GM12878 (cell line): ENCODE measurements around the gene ALDOB. TPM values are rescaled to one million over a fixed set of nuclear protein-coding genes. Genes with fewer than 3 reads are reported as not detected.

Experiments used
- ATAC-seq: fragments of 200-7000 bp; cut with Tn5 transposase; 3 replicates; pipeline ENCODE4 v1.9.1; 2020; ENCODE audit warnings: mild to moderate bottlenecking, moderate library complexity
- BruUV-seq: library from RNA; stranded (reverse); fragments of 400-500 nt; replicated peaks from 2 replicates; lab custom pipeline; 2021; lab: Mats Ljungman, UMichigan
- CTCF ChIA-PET: fragments of 300-600 bp; sonication (Branson Sonifier 250); formaldehyde crosslinking; extraction: SDS; loops from one replicate; lab custom pipeline; 2021; ENCODE audit warnings: inconsistent platforms; lab: Yijun Ruan, JAX
- POLR2A ChIA-PET: fragments of 350-600 bp; formaldehyde crosslinking; extraction: SDS; loops from one replicate; lab custom pipeline; 2021; ENCODE audit warnings: inconsistent platforms; lab: Charles Lee
- RAD21 ChIA-PET: fragments of 300-600 bp; sonication (Branson Sonifier 250); formaldehyde crosslinking; loops from one replicate; lab custom pipeline; 2023; ENCODE audit warnings: antibody characterized with exemption; ENCODE audit not compliant: unreplicated experiment; lab: Charles Lee
- SMC1A ChIA-PET: fragments of 300-600 bp; sonication (Branson Sonifier 250); formaldehyde crosslinking; loops from one replicate; lab custom pipeline; 2023; ENCODE audit not compliant: unreplicated experiment, uncharacterized antibody; lab: Charles Lee
- DNase-seq: peaks from one replicate; pipeline ENCODE4 v3.0.0-alpha.2; 2011; ENCODE audit warnings: low read depth, low spot score
- FAIRE-seq: peaks from 3 replicates; lab custom pipeline; 2011; peaks lifted over from hg19 to GRCh38; lab: Jason Lieb, UNC
- H2AFZ ChIP-seq: 2 replicates; pipeline ENCODE4 v1.6.0; 2011; ENCODE audit warnings: low read depth, low read length, control low read depth; ENCODE audit not compliant: control insufficient read depth
- H3K27ac ChIP-seq: 2 replicates; pipeline ENCODE4 v1.5.1; 2011; ENCODE audit warnings: control low read depth; ENCODE audit not compliant: control insufficient read depth, insufficient read depth
- H3K27me3 ChIP-seq, 2 experiments: replicated peaks in 1 of 2; 2 replicates each; pipeline versions ENCODE4 v1.6.0 to v1.6.1; 2011; ENCODE audit warnings: low read length in 1 of 2; ENCODE audit not compliant: control insufficient read depth in 2 of 2, insufficient read depth in 2 of 2
- H3K36me3 ChIP-seq, 2 experiments: 2 replicates each; pipeline ENCODE4 v1.5.1; 2011; ENCODE audit warnings: low read length in 1 of 2; ENCODE audit not compliant: control insufficient read depth in 2 of 2, insufficient read depth in 2 of 2
- H3K4me1 ChIP-seq: 2 replicates; pipeline ENCODE4 v1.6.1; 2011; ENCODE audit warnings: mild to moderate bottlenecking, low read length, moderate library complexity, mixed read lengths; ENCODE audit not compliant: control insufficient read depth, insufficient read depth
- H3K4me2 ChIP-seq: 2 replicates; pipeline ENCODE4 v1.6.0; 2011; ENCODE audit warnings: control low read depth; ENCODE audit not compliant: control insufficient read depth, insufficient read depth
- H3K4me3 ChIP-seq: fragments of 200-600 bp; sonication (generic); 2 replicates; pipeline ENCODE4 v1.5.1; 2016
- H3K79me2 ChIP-seq: 2 replicates; pipeline ENCODE4 v1.6.0; 2011; ENCODE audit warnings: low read length; ENCODE audit not compliant: control insufficient read depth, insufficient read depth
- H3K9ac ChIP-seq: 2 replicates; pipeline ENCODE4 v1.8.0; 2011; ENCODE audit warnings: low read length, control low read depth, mixed read lengths; ENCODE audit not compliant: control insufficient read depth, insufficient read depth
- H3K9me3 ChIP-seq: replicated peaks from 3 replicates; pipeline ENCODE4 v1.5.1; 2011; ENCODE audit warnings: mild to moderate bottlenecking, low read length; ENCODE audit not compliant: control insufficient read depth, insufficient read depth
- H4K20me1 ChIP-seq: 2 replicates; pipeline ENCODE4 v1.6.0; 2011; ENCODE audit not compliant: control insufficient read depth, insufficient read depth
- ATF7 ChIP-seq: fragments of 450-650 bp; IDR thresholded peaks from 2 replicates; pipeline ENCODE4 v1.6.1; 2016; ENCODE audit warnings: low read depth, mild to moderate bottlenecking
- BHLHE40 ChIP-seq, 2 experiments: fragments of 450-650 bp in 1 of 2; IDR thresholded peaks; 2 replicates each; pipeline ENCODE4 v1.6.1; 2011 to 2017; ENCODE audit warnings: low read depth in 2 of 2, borderline replicate concordance in 1 of 2, improper control_type of control experiment in 1 of 2, low read length in 1 of 2, mild to moderate bottlenecking in 1 of 2
- CREM ChIP-seq: IDR thresholded peaks from 2 replicates; pipeline ENCODE4 v1.6.1; 2014; ENCODE audit warnings: antibody characterized with exemption, low read depth
- EZH2 ChIP-seq: IDR thresholded peaks from 2 replicates; pipeline ENCODE4 v1.6.1; 2012; ENCODE audit warnings: low read depth, mild to moderate bottlenecking, control low read depth, inconsistent platforms, low read length, borderline replicate concordance; ENCODE audit not compliant: control insufficient read depth
- FOXK2 ChIP-seq: fragments of 450-650 bp; IDR thresholded peaks from 2 replicates; pipeline ENCODE4 v1.6.1; 2017; ENCODE audit warnings: mild to moderate bottlenecking, moderate library complexity
- PAX5 ChIP-seq: IDR thresholded peaks from 2 replicates; pipeline ENCODE4 v1.6.1; 2011; ENCODE audit warnings: low read depth, low read length, borderline replicate concordance
- STAT3 ChIP-seq: IDR thresholded peaks from 2 replicates; pipeline ENCODE4 v1.6.1; 2011; ENCODE audit warnings: low read depth, low read length, improper control_type of control experiment
- ZNF217 ChIP-seq: fragments of 450-650 bp; IDR thresholded peaks from 2 replicates; pipeline ENCODE4 v1.6.1; 2017; ENCODE audit warnings: antibody characterized with exemption, mild to moderate bottlenecking
- in situ Hi-C: fragments of 300-500 bp; cut with MboI; formaldehyde crosslinking; loops from 9 replicates; pipeline ENCODE4 v1.14.3; 2018; ENCODE audit warnings: mixed read lengths
- intact Hi-C: fragments of 100-400 bp; cut with micrococcal nuclease; formaldehyde crosslinking; loops from one replicate; pipeline ENCODE4 v1.14.2; 2022; ENCODE audit not compliant: unreplicated experiment
- polyA plus RNA-seq, 11 experiments: library from polyadenylated mRNA; depleted of rRNA in 4 of 11; unstranded in 6 of 11; stranded (reverse) in 5 of 11; fragments of >200 nt; fragmentation: Nextera tagmentation in 4 of 11; fragmentation: Illumina TruSeq in 1 of 11; extraction: Ambion mirVana in 4 of 11; extraction: Trizol in 1 of 11; gene quantifications; 1 replicate in 1 of 11; 2 replicates in 10 of 11; pipeline versions ENCODE4 v1.2.1 to v1.2.3, GENCODE V29; 2011 to 2016; ENCODE audit warnings: inconsistent platforms in 2 of 11, missing spikeins in 2 of 11, low read depth in 1 of 11
- total RNA-seq, 4 experiments: library from RNA; depleted of rRNA in 3 of 4; stranded (reverse); fragments of >200 nt in 3 of 4; fragmentation: Illumina TruSeq in 1 of 4; extraction: Trizol in 1 of 4; gene quantifications; 2 replicates each; pipeline versions ENCODE4 v1.2.1 to v1.2.3, GENCODE V29; 2013 to 2021

ALDOB gene
- total and polyA plus RNA-seq, 10 of the 15 experiments (the other 5 are each of a cell fraction or from before 2014, with no cell fraction given), result 0.03 to 0.82 (median 0.04) TPM; not detected in 7

- FAIRE-seq, result no peak
- no TSS peak for BruUV-seq
- H3K4me1 ChIP-seq, result no peaks in the 10 kb centered on the region
Observed at GRCh38 chr9:101417389-101417788, 18.2 kb downstream of the ALDOB start.

GRCh38 chr9:101415578-101415977, 20.0 kb downstream of the ALDOB start:
- TF ChIP-seq ZNF217, result no peak
- TF ChIP-seq, all 136 proteins: peak for 0
- H3K4me2 ChIP-seq, result no peak overlapping the region
- CTCF ChIA-PET, result no interaction called here
- RAD21 ChIA-PET, result no interaction called here
- no peak overlapping the region for H3K4me3 ChIP-seq
- ATAC-seq (no peak), FAIRE-seq (no peak), DNase-seq (no peak)
- BruUV-seq, result no TSS peak
- intact Hi-C loops (no loop called here), in situ Hi-C loops (no loop called here)
- no peaks in the 10 kb centered on the region for H3K36me3 ChIP-seq
- H3K9me3 ChIP-seq, result no peaks in the 10 kb centered on the region; the same call in 1 of the 3 replicates
- POLR2A ChIA-PET, result no interaction called here
- H3K4me1 ChIP-seq, result no peaks in the 10 kb centered on the region
- SMC1A ChIA-PET, result no interaction called here
- no peaks in the 10 kb centered on the region for H4K20me1 ChIP-seq
- H3K27ac ChIP-seq, result no peak overlapping the region
- H2AFZ ChIP-seq, result no peak overlapping the region
- H3K27me3 ChIP-seq, result no peaks in the 10 kb centered on the region
- H3K9ac ChIP-seq, result no peak overlapping the region
- H3K79me2 ChIP-seq, result no peaks in the 10 kb centered on the region

More at GRCh38 chr9:101417389-101417788, 18.2 kb downstream of the ALDOB start:
- no peak for TF ChIP-seq ATF7
- TF ChIP-seq PAX5, result no peak
- no peak for TF ChIP-seq STAT3
- TF ChIP-seq EZH2, result no peak
- TF ChIP-seq FOXK2, result no peak
- TF ChIP-seq CREM, result no peak
- TF ChIP-seq BHLHE40 (IDR thresholded peaks at IDR 0.05; ENCODE audit: borderline replicate concordance in 1 of 2, low read depth in 2 of 2, low read length in 1 of 2), result no peak
- SMC1A ChIA-PET, result interaction anchor here (0.8 to 1.1 kb wide), 2 partner anchors 10 to 14 kb away, joined by 4 read pairs; no protein-coding TSS in a partner anchor
- ATAC-seq, result no peak
- H3K27me3 ChIP-seq, result no peaks in the 10 kb centered on the region
- no peak for DNase-seq
- H4K20me1 ChIP-seq, result no peaks in the 10 kb centered on the region
- intact Hi-C loops, result no loop called here
- POLR2A ChIA-PET, result no interaction called here
- CTCF ChIA-PET, result no interaction called here
- H3K9me3 ChIP-seq, result no peaks in the 10 kb centered on the region
- H3K9ac ChIP-seq, result no peak overlapping the region
- no peaks in the 10 kb centered on the region for H3K79me2 ChIP-seq
- H3K36me3 ChIP-seq, result no peaks in the 10 kb centered on the region
- H3K4me3 ChIP-seq, result no peak overlapping the region
- no peak overlapping the region for H3K27ac ChIP-seq
- H3K4me2 ChIP-seq, result no peak overlapping the region
- no peak overlapping the region for H2AFZ ChIP-seq
- RAD21 ChIA-PET, result no interaction called here
- in situ Hi-C loops, result no loop called here
